C4-2B (cell line): Measurements from ENCODE around the gene INSIG1.

Experiments
- ZFX ChIP-seq: fragments of 450-650 bp; IDR thresholded peaks from 2 replicates; pipeline ENCODE4 v1.6.1; 2017
- TF ChIP-seq, protein P1 (sequence below): fragments of 450-650 bp; conservative IDR thresholded peaks from 2 replicates; pipeline ENCODE4 v1.5.1; 2017; ENCODE audit warnings: mild to moderate bottlenecking

DNA sequence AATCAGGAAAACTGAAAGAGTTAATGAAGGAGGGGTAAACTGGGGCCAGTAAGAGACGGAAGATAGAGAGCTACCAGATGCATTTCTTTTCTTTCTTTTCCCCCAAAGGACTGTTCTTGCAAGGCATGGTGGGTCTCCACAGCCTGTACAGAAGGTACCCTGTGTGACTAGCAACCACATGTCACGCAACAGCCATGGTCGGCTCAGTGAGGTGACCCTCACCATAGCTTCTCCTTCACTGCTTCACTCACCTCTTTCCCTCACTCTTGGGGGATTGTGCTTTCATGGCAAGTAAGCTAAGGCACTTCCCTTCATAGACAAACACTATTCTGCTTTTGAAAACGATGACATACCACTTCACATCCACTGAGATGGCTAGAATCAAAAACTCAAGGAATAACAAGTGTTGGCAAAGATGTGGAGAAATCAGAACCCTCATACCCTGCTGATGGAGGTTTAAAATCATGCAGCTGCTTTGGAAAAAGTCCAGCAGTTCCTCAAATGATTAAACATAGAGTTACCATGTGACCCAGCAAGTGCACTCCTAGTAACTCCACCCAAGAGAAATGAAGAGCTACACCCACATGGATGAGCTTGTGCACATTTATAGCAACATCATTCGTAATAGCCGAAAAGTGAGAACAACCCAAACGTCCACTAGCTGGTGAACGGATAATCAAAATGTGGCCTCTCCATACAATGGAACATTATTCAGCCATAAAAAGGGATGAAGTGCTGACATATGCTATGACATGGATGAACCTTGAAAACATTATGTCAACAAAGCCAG is 3.8 kb upstream of the INSIG1 start:
- TF ChIP-seq, protein P1, sequence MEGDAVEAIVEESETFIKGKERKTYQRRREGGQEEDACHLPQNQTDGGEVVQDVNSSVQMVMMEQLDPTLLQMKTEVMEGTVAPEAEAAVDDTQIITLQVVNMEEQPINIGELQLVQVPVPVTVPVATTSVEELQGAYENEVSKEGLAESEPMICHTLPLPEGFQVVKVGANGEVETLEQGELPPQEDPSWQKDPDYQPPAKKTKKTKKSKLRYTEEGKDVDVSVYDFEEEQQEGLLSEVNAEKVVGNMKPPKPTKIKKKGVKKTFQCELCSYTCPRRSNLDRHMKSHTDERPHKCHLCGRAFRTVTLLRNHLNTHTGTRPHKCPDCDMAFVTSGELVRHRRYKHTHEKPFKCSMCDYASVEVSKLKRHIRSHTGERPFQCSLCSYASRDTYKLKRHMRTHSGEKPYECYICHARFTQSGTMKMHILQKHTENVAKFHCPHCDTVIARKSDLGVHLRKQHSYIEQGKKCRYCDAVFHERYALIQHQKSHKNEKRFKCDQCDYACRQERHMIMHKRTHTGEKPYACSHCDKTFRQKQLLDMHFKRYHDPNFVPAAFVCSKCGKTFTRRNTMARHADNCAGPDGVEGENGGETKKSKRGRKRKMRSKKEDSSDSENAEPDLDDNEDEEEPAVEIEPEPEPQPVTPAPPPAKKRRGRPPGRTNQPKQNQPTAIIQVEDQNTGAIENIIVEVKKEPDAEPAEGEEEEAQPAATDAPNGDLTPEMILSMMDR, result no peak
- no peak for TF ChIP-seq ZFX
